22Rv1 (cell line): ENCODE data around the gene DENND5B.
"Not testable (repeated sequence)": the region's sequence is repeated elsewhere in the genome, so short reads cannot be mapped to it uniquely, and the experiment has no call there.

ENCODE experiments used
- H3K27ac ChIP-seq: fragments of 450-650 bp; 2 replicates; pipeline ENCODE4 v1.5.1; 2017
- CTCF ChIP-seq: fragments of 450-650 bp; IDR thresholded peaks from 2 replicates; pipeline ENCODE4 v1.5.1; 2017; ENCODE audit warnings: mild to moderate bottlenecking
- ZFX ChIP-seq: fragments of 450-650 bp; IDR thresholded peaks from 2 replicates; pipeline ENCODE4 v1.6.1; 2017; ENCODE audit warnings: antibody characterized with exemption, borderline replicate concordance

Gene DENND5B

GRCh38 chr12:31570880-31571279 is 20.1 kb downstream of the DENND5B start:
- no peak overlapping the region for H3K27ac ChIP-seq

GRCh38 chr12:31569517-31569916 is 21.4 kb downstream of the DENND5B start:
- not testable (repeated sequence) for H3K27ac ChIP-seq

More at GRCh38 chr12:31570880-31571279, 20.1 kb downstream of the DENND5B start:
- TF ChIP-seq ZFX (no peak), CTCF (no peak)

- H3K27ac ChIP-seq, result no peak overlapping the region
- TF ChIP-seq CTCF (no peak), ZFX (no peak)
These were observed 22.4 kb downstream of the DENND5B start for GRCh38 chr12:31568498-31568897.

- TF ChIP-seq CTCF (no peak), ZFX (no peak)
- H3K27ac ChIP-seq, result no peak overlapping the region
These were observed 23.9 kb downstream of the DENND5B start for GRCh38 chr12:31567029-31567428.

- no peak for TF ChIP-seq CTCF
- TF ChIP-seq ZFX, result no peak
- H3K27ac ChIP-seq, result no peak overlapping the region
These were observed 24.4 kb downstream of the DENND5B start for GRCh38 chr12:31566547-31566946.

- no peak for TF ChIP-seq CTCF
- TF ChIP-seq ZFX, result no peak
These were observed 28.2 kb downstream of the DENND5B start for GRCh38 chr12:31562594-31563328.

GRCh38 chr12:31560516-31560915 is 30.4 kb downstream of the DENND5B start:
- TF ChIP-seq CTCF (no peak), ZFX (no peak)
- H3K27ac ChIP-seq, result no peak overlapping the region

More at GRCh38 chr12:31562594-31563328, 28.2 kb downstream of the DENND5B start:
- no peak overlapping the region for H3K27ac ChIP-seq

- TF ChIP-seq CTCF (no peak), ZFX (no peak)
- H3K27ac ChIP-seq, result no peak overlapping the region
These were observed 32.4 kb downstream of the DENND5B start for GRCh38 chr12:31558521-31558920.
